ENCODE data around the gene EMC9.

GRCh38 chr14:24177891-24178290 is 36.5 kb upstream of the EMC9 start:
- TF ChIP-seq CTCF (IDR thresholded peaks at IDR 0.05) (no peak), POLR2A (IDR thresholded peaks at IDR 0.05) (no peak)

All from upper lobe of left lung (tissue), 4 donors.